ENCODE measurements around the gene TP53TG3D. TPM values are rescaled to one million over a fixed set of nuclear protein-coding genes. Genes with fewer than 3 reads are reported as not detected.
"Not testable (repeated sequence)": the region's sequence is repeated elsewhere in the genome, so short reads cannot be mapped to it uniquely, and the experiment has no call there.

Gene TP53TG3D
- total RNA-seq: 1 to 10 TPM in 2 of 4 donors, not detected in 2; 3.0 to 5.9 TPM

GRCh38 chr16:32252986-32253385, at the start of gene TP53TG3D:
Gene TP53TG3D, plus strand, starts transcription at chr16:32253286. Its CDS starts 68 bp downstream, at chr16:32253354.
- not testable (repeated sequence) for H3K36me3 ChIP-seq; H3K27me3 ChIP-seq; H3K4me1 ChIP-seq; H3K27ac ChIP-seq; DNase-seq (ENCODE audit: low spot score in 2 of 2); H3K9me3 ChIP-seq
- 37 to 47% methylated on average over 7 to 9 of the region's 26 CpGs for WGBS, 2 donors
- peak within 1 kb of the TSS in 1 of 4 donors; percentile 39 for H3K4me3 ChIP-seq

GRCh38 chr16:32253507-32253906, 421 bp downstream of the TP53TG3D start:
- 26% methylated on average over 7 of the region's 20 CpGs; no CpG with 5 or more reads in 1 of the 2 donors for WGBS, 2 donors
- DNase-seq (ENCODE audit: low spot score in 2 of 2); H3K27ac ChIP-seq; H3K4me1 ChIP-seq; H3K27me3 ChIP-seq; H3K36me3 ChIP-seq; H3K9me3 ChIP-seq: not testable (repeated sequence)
- H3K4me3 ChIP-seq: peak overlapping the region in 1 of 4 donors; percentile 39

GRCh38 chr16:32261526-32261925, 8.4 kb downstream of the TP53TG3D start:
- WGBS, 2 donors: 83 to 96% methylated on average over 5 of the region's 5 CpGs
- not testable (repeated sequence) for H3K4me3 ChIP-seq; H3K36me3 ChIP-seq; H3K27me3 ChIP-seq; DNase-seq (ENCODE audit: low spot score in 2 of 2); H3K27ac ChIP-seq; H3K9me3 ChIP-seq; H3K4me1 ChIP-seq

GRCh38 chr16:32263552-32263951, 10.5 kb downstream of the TP53TG3D start:
- not testable (repeated sequence) for H3K27ac ChIP-seq; H3K27me3 ChIP-seq; H3K36me3 ChIP-seq; DNase-seq (ENCODE audit: low spot score in 2 of 2); H3K4me1 ChIP-seq; H3K9me3 ChIP-seq; H3K4me3 ChIP-seq
- 85 to 86% methylated on average over 4 to 5 of the region's 10 CpGs for WGBS, 2 donors

- H3K4me1 ChIP-seq; H3K9me3 ChIP-seq; DNase-seq (ENCODE audit: low spot score in 2 of 2); H3K27ac ChIP-seq; H3K4me3 ChIP-seq; H3K27me3 ChIP-seq; H3K36me3 ChIP-seq: not testable (repeated sequence)
- WGBS, 2 donors: 82 to 88% methylated on average over 1 of the region's 1 CpG
Measured at GRCh38 chr16:32281910-32282309, 28.8 kb downstream of the TP53TG3D start.

- not testable (repeated sequence) for H3K9me3 ChIP-seq; H3K36me3 ChIP-seq; H3K27ac ChIP-seq; H3K27me3 ChIP-seq; H3K4me1 ChIP-seq; DNase-seq (ENCODE audit: low spot score in 2 of 2); H3K4me3 ChIP-seq
Measured at GRCh38 chr16:32283024-32283423, 29.9 kb downstream of the TP53TG3D start.

GRCh38 chr16:32283917-32284495, 30.9 kb downstream of the TP53TG3D start:
- H3K36me3 ChIP-seq; H3K4me1 ChIP-seq; H3K4me3 ChIP-seq; DNase-seq (ENCODE audit: low spot score in 2 of 2); H3K9me3 ChIP-seq; H3K27me3 ChIP-seq; H3K27ac ChIP-seq: not testable (repeated sequence)
- 79 to 80% methylated on average over 5 of the region's 5 CpGs for WGBS, 2 donors

GRCh38 chr16:32284800-32285796, 32.0 kb downstream of the TP53TG3D start:
- not testable (repeated sequence) for H3K4me3 ChIP-seq; H3K27me3 ChIP-seq; H3K36me3 ChIP-seq; H3K9me3 ChIP-seq; H3K4me1 ChIP-seq; H3K27ac ChIP-seq; DNase-seq (ENCODE audit: low spot score in 2 of 2)
- 50 to 55% methylated on average over 1 to 2 of the region's 3 CpGs for WGBS, 2 donors

GRCh38 chr16:32286193-32286592, 33.1 kb downstream of the TP53TG3D start:
- not testable (repeated sequence) for H3K4me3 ChIP-seq; H3K36me3 ChIP-seq; H3K4me1 ChIP-seq; DNase-seq (ENCODE audit: low spot score in 2 of 2); H3K27ac ChIP-seq; H3K27me3 ChIP-seq; H3K9me3 ChIP-seq
- WGBS, 2 donors: 87 to 100% methylated on average over 1 to 3 of the region's 15 CpGs

GRCh38 chr16:32287743-32288142, 34.7 kb downstream of the TP53TG3D start:
- H3K4me3 ChIP-seq; H3K4me1 ChIP-seq; H3K27ac ChIP-seq; H3K9me3 ChIP-seq; H3K36me3 ChIP-seq; DNase-seq (ENCODE audit: low spot score in 2 of 2); H3K27me3 ChIP-seq: not testable (repeated sequence)
- 77 to 83% methylated on average over 12 to 14 of the region's 15 CpGs for WGBS, 2 donors

- H3K36me3 ChIP-seq; H3K27ac ChIP-seq; H3K4me1 ChIP-seq; H3K4me3 ChIP-seq; H3K9me3 ChIP-seq; DNase-seq (ENCODE audit: low spot score in 2 of 2); H3K27me3 ChIP-seq: not testable (repeated sequence)
- 85 to 98% methylated on average over 6 to 8 of the region's 16 CpGs for WGBS, 2 donors
Measured at GRCh38 chr16:32289197-32289596, 36.1 kb downstream of the TP53TG3D start.

GRCh38 chr16:32302776-32303175, 49.7 kb downstream of the TP53TG3D start:
- H3K9me3 ChIP-seq; H3K27ac ChIP-seq; H3K4me1 ChIP-seq; H3K36me3 ChIP-seq; DNase-seq (ENCODE audit: low spot score in 2 of 2); H3K4me3 ChIP-seq; H3K27me3 ChIP-seq: not testable (repeated sequence)
- no CpG with 5 or more reads among the region's 4 CpGs for WGBS, 2 donors
